Measurements from ENCODE around the gene EGFR. TPM values are rescaled to one million over a fixed set of nuclear protein-coding genes. Genes with fewer than 3 reads are reported as not detected.
A peak's percentile ranks its signal among the peaks of the same experiment; 100 is the strongest.

The EGFR gene
- total RNA-seq, 1 donor from 2014 or later: 6.1 TPM

DNA sequence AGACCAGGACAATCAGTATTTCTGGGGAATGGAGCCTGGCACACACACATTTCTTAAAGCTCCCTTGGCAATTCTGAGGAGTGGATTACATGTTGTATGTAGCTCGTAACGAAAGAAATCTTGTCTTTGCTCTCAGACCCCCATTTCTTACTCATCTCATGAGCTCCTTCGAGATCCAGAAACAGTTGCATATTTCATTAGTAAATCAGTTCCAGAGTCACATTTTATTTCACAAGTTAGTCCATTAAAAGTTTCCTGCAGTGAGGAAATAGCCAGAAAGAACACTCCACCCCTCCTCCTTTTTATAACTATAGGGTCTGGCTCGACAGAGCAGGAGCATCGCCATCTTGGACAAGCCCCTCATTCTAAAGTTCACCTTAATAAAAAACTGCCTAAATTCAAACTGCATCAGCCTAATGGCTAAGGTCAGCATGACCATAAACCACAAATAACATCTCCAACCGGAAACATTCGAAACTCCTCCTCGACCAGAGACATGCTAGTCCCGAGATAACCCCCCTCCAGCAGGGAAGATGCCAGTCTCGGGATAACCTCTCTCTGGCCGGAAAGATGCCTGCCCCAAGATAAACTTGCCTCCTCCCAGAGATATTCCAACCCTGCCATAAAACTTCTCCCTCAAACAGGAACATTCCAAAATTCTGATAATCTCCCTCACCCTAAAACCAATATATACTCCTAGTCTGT lies 7.4 kb downstream of the EGFR start:
- Histone ChIP-seq H3K4me1 (peaks cover 30% of the 10 kb centered on the region), H3K4me3 (no peak overlapping the region), H3K27ac (replicated peaks) (peak overlapping the region; percentile 49), H3K9me3 (replicated peaks) (no peaks in the 10 kb centered on the region), H3K36me3 (no peaks in the 10 kb centered on the region), H3K27me3 (ENCODE audit: low read depth) (no peaks in the 10 kb centered on the region)
- TF ChIP-seq, protein P1, sequence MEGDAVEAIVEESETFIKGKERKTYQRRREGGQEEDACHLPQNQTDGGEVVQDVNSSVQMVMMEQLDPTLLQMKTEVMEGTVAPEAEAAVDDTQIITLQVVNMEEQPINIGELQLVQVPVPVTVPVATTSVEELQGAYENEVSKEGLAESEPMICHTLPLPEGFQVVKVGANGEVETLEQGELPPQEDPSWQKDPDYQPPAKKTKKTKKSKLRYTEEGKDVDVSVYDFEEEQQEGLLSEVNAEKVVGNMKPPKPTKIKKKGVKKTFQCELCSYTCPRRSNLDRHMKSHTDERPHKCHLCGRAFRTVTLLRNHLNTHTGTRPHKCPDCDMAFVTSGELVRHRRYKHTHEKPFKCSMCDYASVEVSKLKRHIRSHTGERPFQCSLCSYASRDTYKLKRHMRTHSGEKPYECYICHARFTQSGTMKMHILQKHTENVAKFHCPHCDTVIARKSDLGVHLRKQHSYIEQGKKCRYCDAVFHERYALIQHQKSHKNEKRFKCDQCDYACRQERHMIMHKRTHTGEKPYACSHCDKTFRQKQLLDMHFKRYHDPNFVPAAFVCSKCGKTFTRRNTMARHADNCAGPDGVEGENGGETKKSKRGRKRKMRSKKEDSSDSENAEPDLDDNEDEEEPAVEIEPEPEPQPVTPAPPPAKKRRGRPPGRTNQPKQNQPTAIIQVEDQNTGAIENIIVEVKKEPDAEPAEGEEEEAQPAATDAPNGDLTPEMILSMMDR (IDR thresholded peaks at IDR 0.05; ENCODE audit: borderline replicate concordance): no peak
- DNase-seq: no peak
- intact Hi-C loops (cut with micrococcal nuclease): no loop called here

DNA sequence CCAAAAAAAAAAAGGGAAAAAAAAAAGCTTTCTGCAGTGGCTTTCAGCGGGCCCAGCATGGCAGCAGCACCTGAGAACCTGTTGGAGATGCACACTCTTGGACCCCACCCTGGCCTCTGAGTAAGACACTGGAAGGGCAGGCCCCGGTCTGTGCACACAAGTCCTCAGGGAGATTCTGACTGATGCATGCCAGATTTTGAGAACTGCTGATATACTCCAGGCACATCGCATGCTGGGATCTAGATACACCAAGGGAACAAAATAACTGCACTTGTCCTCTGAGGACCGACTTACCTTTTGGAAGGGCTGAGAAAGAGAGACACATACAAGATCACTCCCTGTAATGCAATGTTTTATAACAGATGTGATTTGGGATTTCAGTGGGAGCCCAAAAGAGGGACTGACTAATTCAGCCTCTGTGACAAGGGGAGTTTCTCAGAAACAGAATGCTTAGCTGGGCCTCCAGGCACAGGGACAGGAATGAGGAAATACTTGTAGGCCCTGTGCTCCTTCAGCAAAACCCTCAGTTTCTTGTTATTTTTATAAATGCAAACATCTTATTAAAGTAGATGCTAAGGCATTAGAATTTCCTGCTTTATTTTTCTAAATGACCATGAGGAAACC lies 8.2 kb downstream of the EGFR start:
- H3K4me1 ChIP-seq: peaks cover 30% of the 10 kb centered on the region
- H3K9me3 ChIP-seq (replicated peaks): no peaks in the 10 kb centered on the region
- H3K4me3 ChIP-seq: no peak overlapping the region
- peak overlapping the region; percentile 49 for H3K27ac ChIP-seq (replicated peaks)
- H3K27me3 ChIP-seq (ENCODE audit: low read depth): no peaks in the 10 kb centered on the region
- TF ChIP-seq, protein P1 (IDR thresholded peaks at IDR 0.05; ENCODE audit: borderline replicate concordance): no peak
- no peaks in the 10 kb centered on the region for H3K36me3 ChIP-seq
- DNase-seq: no peak
- intact Hi-C loops (cut with micrococcal nuclease): no loop called here

DNA sequence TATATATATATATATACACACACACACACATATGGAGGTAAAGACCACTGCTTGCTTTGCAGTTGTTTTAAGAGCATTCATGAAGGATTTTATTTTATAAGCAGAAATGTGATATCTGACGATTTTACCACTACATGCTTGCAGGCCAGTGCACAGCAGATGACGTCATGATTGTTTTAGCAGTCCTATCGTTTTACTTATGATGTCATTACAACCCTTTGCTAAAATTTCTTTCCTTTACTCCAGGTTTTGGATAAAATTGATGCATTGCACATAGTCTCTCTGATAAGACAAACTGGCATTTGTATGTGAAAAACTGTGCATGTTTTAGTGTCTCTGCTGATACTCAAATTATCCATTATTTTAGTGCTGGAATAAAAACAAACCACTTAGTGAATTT lies 9.2 kb downstream of the EGFR start:
- intact Hi-C loops (cut with micrococcal nuclease): no loop called here
- Histone ChIP-seq H3K27ac (replicated peaks) (no peak overlapping the region), H3K4me3 (no peak overlapping the region), H3K9me3 (replicated peaks) (no peaks in the 10 kb centered on the region), H3K27me3 (ENCODE audit: low read depth) (no peaks in the 10 kb centered on the region), H3K4me1 (peaks cover 31% of the 10 kb centered on the region), H3K36me3 (no peaks in the 10 kb centered on the region)
- no peak for DNase-seq
- TF ChIP-seq, protein P1 (IDR thresholded peaks at IDR 0.05; ENCODE audit: borderline replicate concordance): no peak

DNA sequence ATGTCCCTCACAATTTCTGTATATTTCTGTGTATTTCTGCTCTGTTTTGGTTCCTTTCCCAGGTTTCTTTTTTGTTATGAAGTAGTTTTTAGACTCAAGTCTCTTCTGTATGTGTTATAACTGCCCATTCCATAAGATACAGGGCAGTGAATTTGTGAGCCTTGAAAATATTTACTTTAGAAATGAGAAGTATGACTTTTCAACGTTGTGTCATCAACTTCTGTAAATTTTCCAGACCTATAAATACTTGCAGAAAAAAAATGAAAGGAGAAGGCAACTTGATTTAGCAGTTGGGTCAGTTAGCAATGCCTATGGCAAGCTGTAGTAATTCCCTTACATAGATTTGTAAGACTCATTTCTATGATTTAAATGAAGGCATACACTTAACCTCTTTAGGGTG lies 11.5 kb downstream of the EGFR start:
- Histone ChIP-seq H3K4me1 (peaks cover 41% of the 10 kb centered on the region), H3K27me3 (ENCODE audit: low read depth) (no peaks in the 10 kb centered on the region), H3K36me3 (no peaks in the 10 kb centered on the region), H3K9me3 (replicated peaks) (no peaks in the 10 kb centered on the region), H3K4me3 (no peak overlapping the region), H3K27ac (replicated peaks) (no peak overlapping the region)
- TF ChIP-seq, protein P1 (IDR thresholded peaks at IDR 0.05; ENCODE audit: borderline replicate concordance): no peak
- DNase-seq: no peak
- intact Hi-C loops (cut with micrococcal nuclease): no loop called here

DNA sequence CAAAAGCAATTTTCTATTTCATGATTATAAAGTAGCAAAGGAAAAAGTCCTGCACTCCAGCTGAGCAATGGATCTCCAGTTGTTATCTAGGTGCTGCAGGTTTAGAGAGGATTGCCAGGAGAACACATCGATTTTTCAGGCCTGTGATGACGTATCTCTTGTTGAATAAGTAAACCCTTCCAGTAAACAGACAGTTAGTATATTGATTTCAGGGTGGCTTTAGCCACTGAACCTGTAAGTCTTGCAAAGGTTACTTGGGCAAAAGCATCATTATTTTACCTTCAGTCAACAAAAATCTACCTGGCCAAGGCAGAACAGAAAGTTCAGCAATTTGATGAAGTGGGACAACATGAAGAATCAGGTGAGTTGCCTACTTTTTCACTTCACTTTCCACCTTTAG lies 12.3 kb downstream of the EGFR start:
- intact Hi-C loops (cut with micrococcal nuclease): no loop called here
- DNase-seq: no peak
- no peak overlapping the region for H3K27ac ChIP-seq (replicated peaks)
- no peaks in the 10 kb centered on the region for H3K9me3 ChIP-seq (replicated peaks)
- H3K4me3 ChIP-seq: no peak overlapping the region
- TF ChIP-seq, protein P1 (IDR thresholded peaks at IDR 0.05; ENCODE audit: borderline replicate concordance): no peak
- peaks cover 37% of the 10 kb centered on the region for H3K4me1 ChIP-seq
- no peaks in the 10 kb centered on the region for H3K27me3 ChIP-seq (ENCODE audit: low read depth)
- no peaks in the 10 kb centered on the region for H3K36me3 ChIP-seq

Data from left ventricle myocardium inferior (tissue), 1 donor.